GM18499 (cell line): ENCODE data around the gene ASB14.
A peak's percentile ranks its signal among the peaks of the same experiment; 100 is the strongest.

Source experiments
- ATAC-seq: cut with Tn5 transposase; IDR thresholded peaks from one replicate; pipeline ENCODE4 v1.9.1; 2021; ENCODE audit warnings: moderate number of reproducible peaks; ENCODE audit not compliant: insufficient read depth, unreplicated experiment

ASB14 gene

GRCh38 chr3:57261929-57262328 is 30.6 kb downstream of the ASB14 start:
- ATAC-seq = no peak

GRCh38 chr3:57261119-57261518 is 31.4 kb downstream of the ASB14 start:
- no peak for ATAC-seq

DNA sequence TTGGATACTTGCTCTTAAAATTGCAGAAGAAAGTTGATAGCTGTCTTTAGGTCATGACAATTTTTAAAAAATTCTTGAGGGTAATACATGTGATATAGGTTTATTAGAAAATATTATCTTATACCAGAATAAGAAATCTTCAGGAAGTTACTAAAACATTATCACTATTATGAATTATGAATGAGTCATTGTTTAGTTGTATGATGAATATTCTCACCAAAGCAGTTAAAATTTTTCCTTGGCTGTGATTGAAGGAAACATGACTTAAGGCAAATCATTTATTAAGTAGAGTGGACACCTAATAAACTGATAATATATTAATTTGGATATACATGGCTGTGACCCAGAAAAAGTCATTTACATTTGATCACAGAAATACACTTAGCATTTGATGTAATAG is 34.8 kb downstream of the ASB14 start:
- ATAC-seq = no peak

- no peak for ATAC-seq
These were observed 35.6 kb downstream of the ASB14 start for GRCh38 chr3:57256844-57257243.

DNA sequence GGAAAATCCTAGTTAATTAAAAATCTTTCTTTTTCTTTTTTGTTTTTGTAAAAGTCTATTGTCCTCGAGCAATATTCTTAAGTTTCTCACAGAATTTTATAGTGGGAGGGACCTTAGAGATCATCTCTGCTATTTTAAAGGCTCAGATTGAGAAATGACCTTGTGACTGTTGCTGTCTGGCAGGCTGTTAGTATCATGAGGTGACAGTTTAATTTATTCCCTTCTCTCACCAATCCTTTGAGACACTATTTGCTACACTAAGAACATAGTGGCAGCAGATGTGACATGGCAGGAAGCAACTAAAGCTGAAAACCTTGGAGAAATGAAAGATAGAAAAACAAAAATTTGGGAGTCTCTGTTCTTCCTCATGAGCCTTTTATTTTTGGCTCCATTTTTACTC is 40.1 kb downstream of the ASB14 start:
- ATAC-seq = no peak

DNA sequence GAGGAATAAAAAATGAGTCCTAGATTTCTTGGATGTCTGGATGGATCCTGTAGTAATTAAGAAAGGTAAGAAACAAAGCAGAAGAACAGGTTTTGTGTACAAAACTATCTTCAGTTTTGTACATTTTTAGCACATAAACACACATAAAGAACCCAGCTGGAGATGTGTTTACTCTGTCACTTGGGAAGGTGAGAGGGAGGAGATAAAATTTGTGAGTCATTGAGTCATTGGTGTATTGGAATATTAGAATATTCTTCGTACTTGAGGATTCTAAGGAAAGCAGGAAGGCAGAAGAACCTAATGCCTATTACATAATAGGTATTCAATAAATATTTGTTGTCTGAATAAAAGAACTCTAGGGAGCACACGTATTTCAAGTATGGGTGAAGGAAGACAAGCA is 47.5 kb downstream of the ASB14 start:
- no peak for ATAC-seq

DNA sequence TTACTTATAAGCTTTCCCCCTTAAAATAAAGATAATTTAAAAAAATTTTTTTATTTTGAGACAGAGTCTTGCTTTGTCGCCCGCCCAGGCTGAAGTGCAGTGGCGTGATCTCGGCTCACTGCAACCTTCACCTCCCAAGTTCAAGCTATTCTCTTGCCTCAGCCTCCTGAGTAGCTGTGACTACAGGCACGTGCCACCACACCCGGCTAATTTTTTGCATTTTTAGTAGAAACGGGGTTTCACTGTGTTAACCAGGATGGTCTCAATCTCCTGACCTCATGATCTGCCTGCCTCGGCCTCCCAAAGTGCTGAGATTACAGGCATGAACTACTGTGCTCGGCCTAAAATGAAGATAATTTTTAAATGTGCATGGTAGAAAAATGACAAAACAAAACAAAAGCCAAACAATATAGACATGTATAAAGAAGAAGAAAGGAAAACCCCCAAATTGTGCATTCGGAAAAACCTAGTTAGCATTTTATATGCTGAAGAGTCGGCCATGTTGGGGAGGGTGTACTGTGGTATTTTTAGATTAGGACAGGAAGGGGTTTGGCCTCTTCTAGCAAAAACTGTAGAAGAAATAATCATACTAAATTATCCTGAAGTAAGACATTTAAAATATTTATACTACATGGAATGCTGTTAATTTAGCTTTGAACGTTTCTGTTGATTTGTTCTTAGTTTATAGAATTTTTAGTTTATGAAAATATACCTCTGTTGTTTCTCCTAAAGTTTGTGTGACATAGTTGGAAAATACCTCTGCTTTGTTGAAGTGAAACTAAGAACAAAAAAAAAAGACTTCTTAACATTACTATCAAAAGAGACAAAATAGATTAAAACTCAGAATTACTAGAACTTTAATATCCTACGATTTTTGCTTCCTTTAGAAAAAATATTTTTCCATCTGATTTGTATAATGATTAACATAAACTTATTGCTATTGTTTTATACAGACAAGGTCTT is 57.6 kb downstream of the ASB14 start:
- ATAC-seq = no peak

- ATAC-seq = no peak
These were observed 58.7 kb downstream of the ASB14 start for GRCh38 chr3:57233799-57234198.

DNA sequence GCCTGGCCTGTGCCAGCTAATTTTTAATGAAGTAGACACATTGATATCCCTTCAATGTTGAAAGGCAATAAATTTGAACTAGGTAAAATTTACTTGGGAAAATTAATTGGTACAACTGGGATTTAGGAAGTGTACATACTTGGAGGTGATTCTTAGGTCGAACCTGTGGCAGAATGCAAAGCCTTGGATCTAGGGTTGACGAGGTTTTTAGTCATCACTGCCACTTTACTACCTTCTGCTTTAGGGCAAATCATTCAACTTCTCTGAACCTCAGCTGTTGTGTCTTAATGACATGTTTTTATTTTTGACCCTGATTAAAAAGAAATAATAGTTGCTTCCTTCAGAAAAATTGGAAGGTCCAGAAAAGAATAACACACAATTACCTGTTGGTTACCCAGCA is 62.5 kb downstream of the ASB14 start:
- ATAC-seq = no peak

GRCh38 chr3:57227930-57228751 is 64.3 kb downstream of the ASB14 start:
- ATAC-seq = no peak

GRCh38 chr3:57227204-57227929 is 65.1 kb downstream of the ASB14 start, which contains the start of gene APPL1:
Gene APPL1 (plus strand): TSS chr3:57227729. CDS start chr3:57227884, 155 bp downstream.
- ATAC-seq = peak; percentile 41

DNA sequence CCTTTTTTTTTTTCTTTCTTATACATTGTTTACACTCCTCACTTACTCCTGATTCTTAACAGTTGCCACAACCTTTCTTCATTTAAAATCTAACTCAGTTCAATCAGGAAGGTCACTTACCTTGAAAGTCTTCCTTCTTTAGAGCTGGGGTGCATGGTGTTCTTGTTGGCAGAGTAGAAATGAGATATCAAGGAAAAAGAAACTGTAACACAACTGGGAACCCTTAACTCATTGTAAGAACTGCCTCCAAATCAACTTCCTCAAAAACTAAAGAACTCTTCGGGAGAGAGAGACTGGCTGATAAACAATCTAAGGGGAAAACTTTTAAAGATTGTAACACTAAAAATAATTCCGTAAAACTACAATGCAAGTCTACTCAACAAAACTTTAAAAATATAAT is 66.3 kb downstream of the ASB14 start:
- no peak for ATAC-seq

DNA sequence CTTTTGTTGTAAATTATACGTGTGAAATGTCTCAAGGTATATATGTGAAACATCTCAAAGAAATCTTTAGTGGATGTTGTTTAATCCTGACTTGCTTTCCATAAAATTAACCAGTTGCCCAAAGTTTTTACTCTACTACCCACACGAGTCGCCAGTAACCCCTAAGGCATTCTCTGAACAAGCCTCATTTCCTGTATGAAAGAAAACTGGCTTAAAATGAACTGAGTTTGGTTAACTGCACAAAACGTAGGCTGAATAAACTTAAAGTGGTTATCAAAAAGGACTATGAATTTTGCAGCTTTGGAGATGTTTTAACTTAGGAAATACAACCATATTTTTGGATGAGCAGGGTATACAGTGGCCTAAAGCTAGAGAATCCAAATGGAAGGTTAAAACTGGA is 67.6 kb downstream of the ASB14 start:
- ATAC-seq = no peak

DNA sequence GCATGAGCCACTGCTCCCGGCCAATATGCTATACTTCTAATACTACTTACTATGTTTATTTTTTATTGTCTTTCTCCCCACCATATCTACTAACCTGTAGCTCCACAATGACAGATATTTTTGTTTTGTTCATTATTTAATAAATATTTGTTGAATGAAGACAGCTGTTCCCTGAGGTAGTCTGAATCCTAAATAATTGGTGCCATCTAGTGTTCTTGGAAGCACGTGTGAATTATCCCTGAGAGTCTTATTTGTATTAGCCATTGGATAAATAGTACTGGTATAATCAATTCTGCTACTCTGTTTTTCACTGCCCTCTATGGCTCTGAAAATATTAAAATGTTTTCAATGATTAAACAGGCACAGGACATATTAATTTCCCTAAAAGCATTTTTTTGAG is 70.6 kb downstream of the ASB14 start:
- no peak for ATAC-seq
